A549 (cell line): ENCODE results near the gene UTP25. TPM values are rescaled to one million over a fixed set of nuclear protein-coding genes. Genes with fewer than 3 reads are reported as not detected.

ENCODE experiments used
- ATAC-seq, 2 experiments: fragments of 200-7000 bp in 1 of 2; fragments of >200 bp in 1 of 2; cut with Nextera tagmentation in 1 of 2; cut with Tn5 transposase in 1 of 2; 3 replicates each; pipeline versions ENCODE4 v1.8.0 to v1.9.1; 2018 to 2020; ENCODE audit warnings: mild to moderate bottlenecking in 1 of 2, moderate library complexity in 1 of 2
- CTCF ChIA-PET: fragments of 300-600 bp; sonication (Branson Sonifier 250); formaldehyde crosslinking; extraction: SDS; loops from one replicate; lab custom pipeline; 2021; ENCODE audit warnings: antibody characterized with exemption, inconsistent platforms; lab: Yijun Ruan, JAX
- POLR2A ChIA-PET: fragments of 350-600 bp; formaldehyde crosslinking; extraction: SDS; loops from one replicate; lab custom pipeline; 2021; ENCODE audit warnings: antibody characterized with exemption, inconsistent platforms; lab: Yijun Ruan, JAX
- DNase-seq, 2 experiments: peaks; one replicate each; pipeline versions ENCODE4 v3.0.0 to v3.0.0-alpha.2; 2011 to 2016; ENCODE audit warnings: low read depth in 1 of 2, low spot score in 1 of 2
- FAIRE-seq: peaks from 2 replicates; lab custom pipeline; 2011; peaks lifted over from hg19 to GRCh38; lab: Jason Lieb, UNC
- H3K27ac ChIP-seq, 2 experiments: fragments of >200 bp; sonication (Bioruptor Twin); formaldehyde crosslinking; 3 replicates each; pipeline ENCODE4 v1.5.1; 2016 to 2017
- H3K4me1 ChIP-seq: fragments of >200 bp; sonication (Bioruptor Twin); formaldehyde crosslinking; 3 replicates; pipeline ENCODE4 v1.6.1; 2016
- H3K4me2 ChIP-seq: fragments of >200 bp; sonication (Bioruptor Twin); formaldehyde crosslinking; 3 replicates; pipeline ENCODE4 v1.6.1; 2016
- H3K4me3 ChIP-seq: fragments of >200 bp; sonication (Bioruptor Twin); formaldehyde crosslinking; 3 replicates; pipeline ENCODE4 v1.5.1; 2016
- H3K9me3 ChIP-seq: fragments of >200 bp; sonication (Bioruptor Twin); formaldehyde crosslinking; 3 replicates; pipeline ENCODE4 v1.6.1; 2016
- CEBPB ChIP-seq, 2 experiments: fragments of >200 bp in 1 of 2; sonication (Bioruptor Twin) in 1 of 2; formaldehyde crosslinking in 1 of 2; IDR thresholded peaks; 2 replicates each; pipeline ENCODE4 v1.6.1; 2012 to 2016
- ELK1 ChIP-seq: fragments of 150-350 bp; IDR thresholded peaks from 2 replicates; pipeline ENCODE4 v1.6.1; 2014; ENCODE audit warnings: low read depth, mild to moderate bottlenecking, low read length
- EP300 ChIP-seq, 2 experiments: fragments of >200 bp; sonication (Bioruptor Twin); formaldehyde crosslinking; IDR thresholded peaks; 2 replicates in 1 of 2; 3 replicates in 1 of 2; pipeline ENCODE4 v1.6.1; 2016 to 2017
- FOSL2 ChIP-seq, 2 experiments: fragments of 450-650 bp in 1 of 2; fragments of >200 bp in 1 of 2; sonication (Bioruptor Twin) in 1 of 2; formaldehyde crosslinking; IDR thresholded peaks; 2 replicates each; pipeline versions ENCODE4 v1.5.0 to v1.6.1; 2016 to 2020; ENCODE audit warnings: mild to moderate bottlenecking in 1 of 2, moderate library complexity in 1 of 2
- FOXS1 ChIP-seq: fragments of 250-450 bp; sonication (Bioruptor Pico); IDR thresholded peaks from 2 replicates; pipeline ENCODE4 v1.5.0; 2020; ENCODE audit warnings: mild to moderate bottlenecking, moderate library complexity
- HOXA7 ChIP-seq: fragments of 250-450 bp; sonication (Bioruptor Pico); IDR thresholded peaks from 2 replicates; pipeline ENCODE4 v1.5.0; 2020; ENCODE audit warnings: mild to moderate bottlenecking, moderate library complexity
- HOXB13 ChIP-seq: fragments of 250-450 bp; sonication (Bioruptor Pico); IDR thresholded peaks from 2 replicates; pipeline ENCODE4 v1.5.0; 2020; ENCODE audit warnings: low read depth, mild to moderate bottlenecking, moderate library complexity
- JUN ChIP-seq, 2 experiments: fragments of >200 bp; sonication (Bioruptor Twin); formaldehyde crosslinking; IDR thresholded peaks; 2 replicates in 1 of 2; 3 replicates in 1 of 2; pipeline ENCODE4 v1.6.1; 2016 to 2017
- JUNB ChIP-seq: fragments of >200 bp; sonication (Bioruptor Twin); formaldehyde crosslinking; IDR thresholded peaks from 2 replicates; pipeline ENCODE4 v1.6.1; 2016
- MAX ChIP-seq: IDR thresholded peaks from 2 replicates; pipeline ENCODE4 v1.6.1; 2012
- MAZ ChIP-seq: fragments of 150-350 bp; IDR thresholded peaks from 2 replicates; pipeline ENCODE4 v1.6.1; 2014; ENCODE audit warnings: antibody characterized with exemption, low read depth, low read length, borderline replicate concordance
- MYC ChIP-seq: IDR thresholded peaks from 2 replicates; pipeline ENCODE4 v1.6.1; 2012; ENCODE audit warnings: mild to moderate bottlenecking, inconsistent platforms, low read length, improper control_type of control experiment, borderline replicate concordance
- NPAS2 ChIP-seq: fragments of 250-450 bp; sonication (Bioruptor Pico); IDR thresholded peaks from 2 replicates; pipeline ENCODE4 v1.8.0; 2022; ENCODE audit warnings: mild to moderate bottlenecking, moderate library complexity, borderline replicate concordance
- PHF8 ChIP-seq: fragments of 200-600 bp; sonication (generic); IDR thresholded peaks from 2 replicates; pipeline ENCODE4 v1.6.1; 2016; ENCODE audit warnings: low read depth, mild to moderate bottlenecking, antibody characterized with exemption, moderate library complexity, borderline replicate concordance
- POLR2A ChIP-seq: IDR thresholded peaks from 2 replicates; pipeline ENCODE4 v1.6.1; 2012; ENCODE audit warnings: mild to moderate bottlenecking, low read length
- RAD21 ChIP-seq, 2 experiments: fragments of >200 bp in 1 of 2; sonication (Bioruptor Twin) in 1 of 2; formaldehyde crosslinking in 1 of 2; IDR thresholded peaks in 1 of 2; conservative IDR thresholded peaks in 1 of 2; 2 replicates in 1 of 2; 3 replicates in 1 of 2; pipeline ENCODE4 v1.6.1; 2012 to 2018; ENCODE audit warnings: inconsistent platforms in 1 of 2
- RCOR1 ChIP-seq: fragments of 150-350 bp; IDR thresholded peaks from 2 replicates; pipeline ENCODE4 v1.6.1; 2014; ENCODE audit warnings: antibody characterized with exemption, low read length, low read depth
- WGBS: methylation state at CpG from one replicate; pipeline ENCODE4 v1.1.6; 2017; ENCODE audit errors: missing lambda C conversion rate; 5-methylcytosine and 5-hydroxymethylcytosine counted together
- polyA plus RNA-seq, 4 experiments: library from polyadenylated mRNA; depleted of rRNA in 3 of 4; stranded (reverse); fragments of >200 nt; fragmentation: RNase III in 1 of 4; extraction: RNeasy Plus Mini Kit Qiagen cat#74134 plus additional on column Dnase treatment in 1 of 4; gene quantifications; 2 replicates in 3 of 4; 3 replicates in 1 of 4; pipeline ENCODE4 v1.2.3, GENCODE V29; 2011 to 2017

UTP25 gene
- polyA plus RNA-seq, 2 of the 4 experiments (the other 2 are of a cell fraction): 8.4 to 16.5 TPM

- Histone ChIP-seq H3K9me3 (no peaks in the 10 kb centered on the region), H3K4me3 (no peak overlapping the region), H3K27ac (no peak overlapping the region), H3K4me1 (peaks cover 24% of the 10 kb centered on the region), H3K4me2 (no peak overlapping the region)
- FAIRE-seq (no peak), ATAC-seq (no peak), DNase-seq (no peak)
- CTCF ChIA-PET: interaction anchor here (0.7 to 12.5 kb wide), 6 partner anchors 10 to 147 kb away, joined by 3 to 114 read pairs (median 5); partner anchors contain the start of gene UTP25
- POLR2A ChIA-PET: interaction anchor here (1.8 kb wide), 1 partner anchor 10 kb away, joined by 5 read pairs; the partner anchor contains the start of gene UTP25
- WGBS: 95% methylated on average over 7 of the region's 7 CpGs
- TF ChIP-seq PHF8 (no peak), NPAS2 (CRISPR knock-in tag) (no peak), MYC (no peak), MAZ (no peak), POLR2A (no peak), HOXB13 (CRISPR knock-in tag) (no peak), FOXS1 (CRISPR knock-in tag) (no peak), EP300 (IDR thresholded peaks at IDR 0.05) (no peak), HOXA7 (CRISPR knock-in tag) (no peak), RCOR1 (no peak)
Observed at GRCh38 chr1:209837671-209838070, 9.9 kb downstream of the UTP25 start.

GRCh38 chr1:209838537-209838936 lies 10.8 kb downstream of the UTP25 start:
- Histone ChIP-seq H3K4me3 (no peak overlapping the region), H3K4me2 (no peak overlapping the region), H3K4me1 (peaks cover 24% of the 10 kb centered on the region), H3K9me3 (no peaks in the 10 kb centered on the region), H3K27ac (peak overlapping the region; percentile 76 to 81; a peak in 1 of 6 replicates)
- ATAC-seq (no peak), FAIRE-seq (no peak), DNase-seq (no peak)
- 92% methylated on average over 6 of the region's 6 CpGs for WGBS
- TF ChIP-seq CEBPB (IDR thresholded peaks at IDR 0.05) (no peak), RAD21 (conservative IDR thresholded peaks at IDR 0.05 in 1 of 2, IDR thresholded peaks at IDR 0.05 in 1 of 2) (no peak)
- ChIA-PET POLR2A (interaction anchor here (2.5 kb wide), 1 partner anchor 10 kb away, joined by 14 read pairs; the partner anchor contains the start of gene UTP25), CTCF (interaction anchor here (1.2 to 12.5 kb wide), 7 partner anchors 12 to 269 kb away, joined by 3 to 114 read pairs (median 3); partner anchors contain the start of gene UTP25)

- FAIRE-seq (peak; percentile 46), ATAC-seq (peak; percentile 97), DNase-seq (peak; percentile 77 to 87)
- WGBS: 19% methylated on average over 5 of the region's 5 CpGs
- H3K4me3 ChIP-seq: no peak overlapping the region
- H3K4me1 ChIP-seq: peaks cover 24% of the 10 kb centered on the region
- peak; percentile 69 for TF ChIP-seq FOSL2 (IDR thresholded peaks at IDR 0.05)
- TF ChIP-seq FOSL2 (CRISPR knock-in tag; IDR thresholded peaks at IDR 0.05): peak; percentile 92
- peak; percentile 49; the same call in 1 of the 2 replicates for TF ChIP-seq MAX
- no peak for TF ChIP-seq RCOR1
- no peak for TF ChIP-seq FOXS1 (CRISPR knock-in tag)
- peak in 1 of 2 experiments; percentile 36; a peak in 2 of 5 replicates for TF ChIP-seq JUN (IDR thresholded peaks at IDR 0.05)
- no peak for TF ChIP-seq ELK1
- TF ChIP-seq JUNB: peak; percentile 62
- TF ChIP-seq, all 56 proteins: peak for 4
- ChIA-PET POLR2A (interaction anchor here (1.5 to 2.5 kb wide), 3 partner anchors 12 to 56 kb away, joined by 3 to 14 read pairs (median 5); partner anchors contain the start of genes C1orf74 and UTP25), CTCF (interaction anchor here (0.8 to 12.5 kb wide), 9 partner anchors 10 to 270 kb away, joined by 3 to 114 read pairs (median 3); partner anchors contain the start of gene UTP25)
- H3K9me3 ChIP-seq: no peaks in the 10 kb centered on the region
- H3K4me2 ChIP-seq: peak overlapping the region; percentile 63
- H3K27ac ChIP-seq: peak overlapping the region; percentile 76 to 81
Observed at GRCh38 chr1:209839875-209840546, 12.2 kb downstream of the UTP25 start.
